AG10803 (cell line): Measurements from ENCODE around the gene TLCD3B.

Experiments used
- DNase-seq: peaks from one replicate; pipeline ENCODE4 v3.0.0; 2010; ENCODE audit warnings: low read depth
- H3K4me3 ChIP-seq: 2 replicates; pipeline ENCODE4 v1.5.1; 2011; ENCODE audit warnings: mild to moderate bottlenecking, low read length, control low read depth
- CTCF ChIP-seq: conservative IDR thresholded peaks from 2 replicates; pipeline ENCODE4 v1.5.1; 2011; ENCODE audit warnings: mild to moderate bottlenecking, low read length, control low read depth, inconsistent platforms

TLCD3B gene

GRCh38 chr16:29990883-29991570 lies 40.0 kb downstream of the TLCD3B start:
- DNase-seq: no peak
- no peak overlapping the region for H3K4me3 ChIP-seq
- no peak for TF ChIP-seq CTCF

- TF ChIP-seq CTCF: no peak
- H3K4me3 ChIP-seq: no peak overlapping the region
- DNase-seq: no peak
Measured at GRCh38 chr16:29990034-29990433, 41.0 kb downstream of the TLCD3B start.

- no peak for TF ChIP-seq CTCF
- DNase-seq: no peak
- no peak overlapping the region for H3K4me3 ChIP-seq
Measured at GRCh38 chr16:29989111-29989858, 41.8 kb downstream of the TLCD3B start.

- H3K4me3 ChIP-seq: no peak overlapping the region
- DNase-seq: no peak
- TF ChIP-seq CTCF: no peak
Measured at GRCh38 chr16:29988346-29989075, 42.6 kb downstream of the TLCD3B start.

- H3K4me3 ChIP-seq: no peak overlapping the region
- TF ChIP-seq CTCF: no peak
- DNase-seq: no peak
Measured at GRCh38 chr16:29987371-29988085, 43.5 kb downstream of the TLCD3B start.

GRCh38 chr16:29986931-29987330 lies 44.1 kb downstream of the TLCD3B start:
- no peak overlapping the region for H3K4me3 ChIP-seq
- no peak for TF ChIP-seq CTCF
- DNase-seq: no peak
